Prostate gland (tissue), 2 donors: ENCODE results near the gene BSPH1.

Experiments
- POLR2AphosphoS5 ChIP-seq: sonication (generic); formaldehyde crosslinking; IDR thresholded peaks from one replicate; pipeline ENCODE4 v1.6.1; 2017; ENCODE audit warnings: antibody characterized with exemption
- TF ChIP-seq, protein P1 (sequence below), 4 experiments: fragments of 200-600 bp in 2 of 4; fragments of 450-650 bp in 2 of 4; sonication (generic) in 2 of 4; IDR thresholded peaks; 1 replicate in 3 of 4; 2 replicates in 1 of 4; pipeline ENCODE4 v1.5.1; 2016 to 2019; ENCODE audit warnings: antibody characterized with exemption in 4 of 4, mild to moderate bottlenecking in 2 of 4, moderate library complexity in 2 of 4

DNA sequence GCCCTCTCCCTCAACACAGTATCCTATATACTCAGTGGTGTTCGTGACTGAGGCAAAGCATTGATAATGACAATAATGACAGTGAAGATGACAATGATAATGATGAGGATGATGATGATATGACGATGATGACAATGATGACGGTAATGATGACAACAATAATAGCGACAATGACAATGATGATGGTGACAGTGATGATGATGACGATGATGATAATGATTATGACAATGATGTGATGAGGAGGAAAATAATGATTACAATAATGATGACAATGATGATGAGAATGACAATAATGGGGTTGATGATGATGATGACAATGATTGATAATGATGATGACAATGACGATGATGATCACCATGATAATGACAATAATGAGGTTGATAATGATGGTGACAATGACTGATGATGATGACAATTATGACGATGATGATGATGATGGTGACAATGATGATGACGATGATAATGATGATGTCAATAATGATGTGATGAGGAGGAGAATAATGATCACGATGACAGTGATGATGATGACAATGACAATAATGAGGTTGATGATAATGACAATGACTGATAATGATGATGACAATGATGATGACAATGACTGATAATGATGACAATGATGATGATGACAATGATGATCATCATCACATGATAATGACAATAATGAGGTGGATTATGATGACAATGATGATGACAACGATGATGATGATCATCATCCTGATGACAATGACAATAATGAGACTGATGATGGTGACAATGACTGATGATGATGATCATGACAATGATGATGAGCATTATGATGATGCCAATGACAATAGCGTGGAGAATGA is 19.2 kb upstream of the BSPH1 start:
- TF ChIP-seq, protein P1, sequence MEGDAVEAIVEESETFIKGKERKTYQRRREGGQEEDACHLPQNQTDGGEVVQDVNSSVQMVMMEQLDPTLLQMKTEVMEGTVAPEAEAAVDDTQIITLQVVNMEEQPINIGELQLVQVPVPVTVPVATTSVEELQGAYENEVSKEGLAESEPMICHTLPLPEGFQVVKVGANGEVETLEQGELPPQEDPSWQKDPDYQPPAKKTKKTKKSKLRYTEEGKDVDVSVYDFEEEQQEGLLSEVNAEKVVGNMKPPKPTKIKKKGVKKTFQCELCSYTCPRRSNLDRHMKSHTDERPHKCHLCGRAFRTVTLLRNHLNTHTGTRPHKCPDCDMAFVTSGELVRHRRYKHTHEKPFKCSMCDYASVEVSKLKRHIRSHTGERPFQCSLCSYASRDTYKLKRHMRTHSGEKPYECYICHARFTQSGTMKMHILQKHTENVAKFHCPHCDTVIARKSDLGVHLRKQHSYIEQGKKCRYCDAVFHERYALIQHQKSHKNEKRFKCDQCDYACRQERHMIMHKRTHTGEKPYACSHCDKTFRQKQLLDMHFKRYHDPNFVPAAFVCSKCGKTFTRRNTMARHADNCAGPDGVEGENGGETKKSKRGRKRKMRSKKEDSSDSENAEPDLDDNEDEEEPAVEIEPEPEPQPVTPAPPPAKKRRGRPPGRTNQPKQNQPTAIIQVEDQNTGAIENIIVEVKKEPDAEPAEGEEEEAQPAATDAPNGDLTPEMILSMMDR (IDR thresholded peaks at IDR 0.05), result no peak
- no peak for TF ChIP-seq POLR2AphosphoS5
